ENCODE results near the gene IKZF4.

DNA sequence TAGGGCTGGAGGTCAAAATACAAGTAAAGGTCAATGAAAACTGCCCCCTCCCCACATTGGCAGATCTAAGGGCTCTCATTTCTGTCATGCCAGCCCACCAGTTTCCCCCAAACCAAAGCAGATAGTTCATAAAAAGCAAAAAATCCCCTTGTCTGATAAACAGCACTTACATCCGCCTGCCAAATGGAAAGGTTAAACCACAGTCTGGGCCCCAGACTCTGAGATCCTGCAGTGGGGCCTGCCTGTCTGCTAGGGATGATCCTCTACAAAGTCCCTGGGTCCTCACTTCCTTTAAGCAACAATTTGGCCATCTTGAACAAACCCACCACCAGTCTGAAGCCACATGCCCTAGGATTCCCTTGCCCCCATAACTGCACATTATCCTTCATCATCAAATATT lies 11.1 kb downstream of the IKZF4 start:
- TF ChIP-seq, protein P1, sequence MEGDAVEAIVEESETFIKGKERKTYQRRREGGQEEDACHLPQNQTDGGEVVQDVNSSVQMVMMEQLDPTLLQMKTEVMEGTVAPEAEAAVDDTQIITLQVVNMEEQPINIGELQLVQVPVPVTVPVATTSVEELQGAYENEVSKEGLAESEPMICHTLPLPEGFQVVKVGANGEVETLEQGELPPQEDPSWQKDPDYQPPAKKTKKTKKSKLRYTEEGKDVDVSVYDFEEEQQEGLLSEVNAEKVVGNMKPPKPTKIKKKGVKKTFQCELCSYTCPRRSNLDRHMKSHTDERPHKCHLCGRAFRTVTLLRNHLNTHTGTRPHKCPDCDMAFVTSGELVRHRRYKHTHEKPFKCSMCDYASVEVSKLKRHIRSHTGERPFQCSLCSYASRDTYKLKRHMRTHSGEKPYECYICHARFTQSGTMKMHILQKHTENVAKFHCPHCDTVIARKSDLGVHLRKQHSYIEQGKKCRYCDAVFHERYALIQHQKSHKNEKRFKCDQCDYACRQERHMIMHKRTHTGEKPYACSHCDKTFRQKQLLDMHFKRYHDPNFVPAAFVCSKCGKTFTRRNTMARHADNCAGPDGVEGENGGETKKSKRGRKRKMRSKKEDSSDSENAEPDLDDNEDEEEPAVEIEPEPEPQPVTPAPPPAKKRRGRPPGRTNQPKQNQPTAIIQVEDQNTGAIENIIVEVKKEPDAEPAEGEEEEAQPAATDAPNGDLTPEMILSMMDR (conservative IDR thresholded peaks at IDR 0.05; ENCODE audit: low read depth, low read length) = no peak
- no peak for TF ChIP-seq EZH2 (IDR thresholded peaks at IDR 0.05; ENCODE audit: low read length, unreplicated experiment)
- TF ChIP-seq EZH2phosphoT487 (IDR thresholded peaks at IDR 0.05; ENCODE audit: borderline replicate concordance, low read length) = no peak

All from PC-3 (cell line).